T-cell (primary cell): Measurements from ENCODE around the gene DMRT1. TPM values are rescaled to one million over a fixed set of nuclear protein-coding genes. Genes with fewer than 3 reads are reported as not detected.

ENCODE experiments used
- ATAC-seq, 4 experiments: fragments of 200-7000 bp in 3 of 4; fragments of 150-1000 bp in 1 of 4; cut with Tn5 transposase; replicated peaks in 1 of 4; 1 replicate in 3 of 4; 2 replicates in 1 of 4; pipeline ENCODE4 v1.10.0; 2021; ENCODE audit warnings: moderate library complexity in 3 of 4, mild to moderate bottlenecking in 2 of 4, moderate number of reproducible peaks in 1 of 4
- CTCF ChIA-PET, 2 donors: fragments of 300-600 bp; sonication (Branson Sonifier 250); formaldehyde crosslinking; loops; one replicate each; lab custom pipeline; 2022; ENCODE audit warnings: antibody characterized with exemption in 2 of 2; lab: Charles Lee
- POLR2A ChIA-PET, 2 donors: fragments of 300-600 bp; sonication (Branson Sonifier 250); formaldehyde crosslinking; loops; one replicate each; lab custom pipeline; 2022; ENCODE audit warnings: antibody characterized with exemption in 2 of 2; lab: Charles Lee
- DNase-seq, 35 experiments: peaks; one replicate each; pipeline versions ENCODE4 v3.0.0 to v3.0.0-alpha.2; 2013 to 2023
- H3K27ac ChIP-seq: one replicate; pipeline ENCODE4 v1.5.1; 2013; ENCODE audit warnings: low read length
- H3K27me3 ChIP-seq, 2 experiments: replicated peaks in 1 of 2; 1 replicate in 1 of 2; 2 replicates in 1 of 2; pipeline versions ENCODE4 v1.6.1 to v1.7.0; 2013; ENCODE audit warnings: low read length in 1 of 2, mixed read lengths in 1 of 2; ENCODE audit not compliant: control insufficient read depth in 2 of 2, insufficient read depth in 2 of 2; ENCODE audit errors: extremely low read depth in 1 of 2
- H3K36me3 ChIP-seq, 2 donors: 1 replicate in 1 of 2; 2 replicates in 1 of 2; pipeline versions ENCODE4 v1.6.1 to v1.7.0; 2013; ENCODE audit warnings: low read length in 1 of 2; ENCODE audit not compliant: control insufficient read depth in 2 of 2, insufficient read depth in 1 of 2; ENCODE audit errors: extremely low read depth in 1 of 2
- H3K4me1 ChIP-seq, 2 experiments: 1 replicate in 1 of 2; 2 replicates in 1 of 2; pipeline versions ENCODE4 v1.6.1 to v1.7.0; 2013; ENCODE audit warnings: low read length in 2 of 2, mixed read lengths in 1 of 2; ENCODE audit not compliant: insufficient read depth in 2 of 2, control insufficient read depth in 1 of 2; ENCODE audit errors: extremely low read depth in 1 of 2
- H3K4me3 ChIP-seq, 2 donors: 1 replicate in 1 of 2; 2 replicates in 1 of 2; pipeline versions ENCODE4 v1.5.1 to v1.7.0; 2013; ENCODE audit warnings: mild to moderate bottlenecking in 2 of 2, low read length in 1 of 2, moderate library complexity in 1 of 2; ENCODE audit not compliant: control insufficient read depth in 1 of 2; ENCODE audit errors: extremely low read depth in 1 of 2
- H3K9me3 ChIP-seq: 2 replicates; pipeline ENCODE4 v1.7.0; 2013
- H3K27ac Mint-ChIP-seq, 2 donors: one replicate each; pipeline ENCODE4 v1.8.0; 2020 to 2021; ENCODE audit warnings: mild to moderate bottlenecking in 2 of 2, mixed read lengths in 2 of 2
- H3K27me3 Mint-ChIP-seq, 2 donors: one replicate each; pipeline ENCODE4 v1.8.0; 2021 to 2022; ENCODE audit warnings: mixed read lengths in 2 of 2
- H3K36me3 Mint-ChIP-seq: one replicate; pipeline ENCODE4 v1.8.0; 2021; ENCODE audit warnings: mixed read lengths
- H3K4me1 Mint-ChIP-seq, 3 donors: one replicate each; pipeline ENCODE4 v1.8.0; 2020 to 2022; ENCODE audit warnings: mixed read lengths in 3 of 3, mild to moderate bottlenecking in 1 of 3
- H3K4me3 Mint-ChIP-seq, 3 donors: one replicate each; pipeline ENCODE4 v1.8.0; 2020 to 2022; ENCODE audit warnings: mild to moderate bottlenecking in 3 of 3, mixed read lengths in 3 of 3, moderate library complexity in 3 of 3
- H3K9me3 Mint-ChIP-seq, 3 donors: one replicate each; pipeline ENCODE4 v1.8.0; 2020 to 2022; ENCODE audit warnings: mixed read lengths in 3 of 3
- WGBS: methylation state at CpG from one replicate; pipeline ENCODE4 v1.1.5; 2013; ENCODE audit warnings: missing lambda C conversion rate; ENCODE audit not compliant: insufficient coverage; 5-methylcytosine and 5-hydroxymethylcytosine counted together
- total RNA-seq, 35 experiments: library from RNA in 6 of 35; stranded (reverse) in 6 of 35; fragments of 120-200 nt in 1 of 35; gene quantifications; one replicate each; pipeline versions ENCODE4 v1.2.1 to v1.2.4 and lab custom pipeline; 2013 to 2026

Gene DMRT1
- total RNA-seq, 5 donors from 2014 or later (not counting 1 experiment from before 2014, with no cell fraction given) = not detected

DNA sequence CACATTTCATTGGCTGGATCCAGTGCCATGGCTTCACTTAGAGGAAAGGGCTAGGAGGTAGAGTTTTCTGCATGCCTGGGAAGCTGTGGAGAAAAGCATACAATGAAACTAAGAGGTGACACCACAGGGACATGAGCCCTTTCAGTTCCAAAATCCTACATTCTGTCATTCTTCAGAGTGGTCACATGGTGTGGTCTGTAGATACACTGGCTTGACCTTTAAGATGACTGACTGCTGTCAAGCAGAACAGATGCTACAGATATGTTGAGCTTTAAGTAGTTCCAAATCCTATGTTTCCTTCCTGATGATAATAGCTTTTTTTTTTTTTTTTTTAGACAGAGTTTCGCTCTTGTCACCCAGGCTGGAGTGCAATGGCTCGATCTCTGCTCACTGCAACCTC is 161.2 kb downstream of the DMRT1 start:
- Mint-ChIP-seq H3K27me3 (peaks cover 16 to 20% of the 10 kb centered on the region in 2 donors), H3K9me3 (no peaks in the 10 kb centered on the region), H3K4me3 (no peak overlapping the region), H3K4me1 (peaks cover 3 to 14% (median 7%) of the 10 kb centered on the region in 3 donors), H3K36me3 (no peaks in the 10 kb centered on the region), H3K27ac (no peak overlapping the region)
- Histone ChIP-seq H3K27me3 (peaks cover 0 to 16% of the 10 kb centered on the region in 2 experiments), H3K27ac (no peak overlapping the region), H3K9me3 (no peaks in the 10 kb centered on the region), H3K4me3 (no peak overlapping the region), H3K36me3 (no peaks in the 10 kb centered on the region), H3K4me1 (peaks cover 0 to 4% of the 10 kb centered on the region in 2 experiments)
- no CpG with 5 or more reads among the region's 2 CpGs for WGBS
- ATAC-seq = no peak
- DNase-seq = no peak
- POLR2A ChIA-PET = interaction anchor here in 1 of 2 donors (0.6 kb wide), 1 partner anchor 10 kb away, joined by 5 read pairs; no protein-coding TSS in a partner anchor
- CTCF ChIA-PET = interaction anchor here in 1 of 2 donors (0.7 to 1.2 kb wide), 2 partner anchors 8 to 1076 kb away, joined by 9 read pairs; no protein-coding TSS in a partner anchor

DNA sequence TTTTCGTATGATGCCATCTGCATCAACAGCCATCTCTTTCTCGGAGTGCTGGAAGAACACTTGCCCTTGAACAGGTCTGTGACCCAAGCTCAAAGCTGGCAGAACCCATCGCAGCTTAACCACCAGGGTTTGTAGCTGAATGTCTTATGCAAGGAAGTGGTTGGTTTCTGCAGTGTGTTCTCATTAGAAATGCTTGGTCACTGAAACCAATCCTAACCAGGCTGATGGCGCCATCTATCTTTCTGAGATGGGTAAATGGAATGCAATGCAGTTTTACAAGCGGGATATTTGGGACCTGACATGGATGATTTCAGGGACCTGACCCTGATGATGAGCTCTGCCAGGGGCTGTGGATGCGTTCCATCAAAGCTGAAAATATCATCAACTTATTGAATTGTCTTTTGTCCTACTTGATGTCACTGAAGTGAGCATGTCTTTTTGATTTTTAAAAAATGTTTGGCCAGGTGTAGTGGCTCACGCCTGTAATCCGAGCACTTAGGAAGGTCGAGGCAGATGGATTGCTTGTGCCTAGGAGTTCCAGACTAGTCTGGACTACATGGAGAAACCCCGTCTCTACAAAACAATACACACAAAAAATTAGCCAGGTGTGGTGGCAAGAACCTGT is 163.7 kb downstream of the DMRT1 start:
- 39% methylated on average over 4 of the region's 10 CpGs for WGBS
- peak in 1 of 4 experiments; percentile 27 for ATAC-seq
- peaks cover 0 to 8% (median 7%) of the 10 kb centered on the region in 3 donors for H3K4me1 Mint-ChIP-seq
- Histone ChIP-seq H3K9me3 (no peaks in the 10 kb centered on the region), H3K4me1 (peaks cover 0 to 4% of the 10 kb centered on the region in 2 experiments), H3K4me3 (no peak overlapping the region), H3K36me3 (no peaks in the 10 kb centered on the region), H3K27me3 (peaks cover 2 to 20% of the 10 kb centered on the region in 2 experiments), H3K27ac (no peak overlapping the region)
- ChIA-PET CTCF (interaction anchor here (0.6 to 1.2 kb wide), 3 partner anchors 9 to 512 kb away, joined by 3 to 4 read pairs (median 3); no protein-coding TSS in a partner anchor), POLR2A (interaction anchor here in 1 of 2 donors (0.6 kb wide), 1 partner anchor 455 kb away, joined by 3 read pairs; no protein-coding TSS in a partner anchor)
- H3K9me3 Mint-ChIP-seq = no peaks in the 10 kb centered on the region
- peaks cover 20 to 34% of the 10 kb centered on the region in 2 donors for H3K27me3 Mint-ChIP-seq
- peak in 1 of 35 experiments; percentile 36 for DNase-seq
- H3K27ac Mint-ChIP-seq = no peak overlapping the region
- H3K4me3 Mint-ChIP-seq = no peak overlapping the region
- no peaks in the 10 kb centered on the region for H3K36me3 Mint-ChIP-seq

DNA sequence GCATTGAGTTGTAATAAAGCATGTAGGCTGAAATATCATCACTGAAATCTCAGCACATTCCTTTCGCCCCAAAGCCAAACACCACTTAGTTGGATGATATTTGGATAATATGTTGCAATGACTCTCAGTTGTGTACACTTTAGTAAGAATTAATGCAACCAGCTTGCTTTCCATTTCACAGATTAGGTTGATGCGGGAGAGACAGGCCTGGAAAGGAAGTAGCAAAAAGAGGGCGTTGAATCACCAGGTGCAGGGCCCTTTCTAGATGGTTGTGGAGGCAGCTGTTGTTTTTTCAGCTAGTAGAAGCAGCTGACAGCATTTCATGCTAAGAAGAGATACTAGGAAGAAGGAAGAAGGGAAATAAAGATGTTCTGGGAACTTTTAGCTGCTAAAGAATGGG is 165.8 kb downstream of the DMRT1 start:
- H3K4me3 Mint-ChIP-seq = no peak overlapping the region
- no peak overlapping the region for H3K4me3 ChIP-seq
- CTCF ChIA-PET = interaction anchor here in 1 of 2 donors (0.7 kb wide), 1 partner anchor 537 kb away, joined by 4 read pairs; no protein-coding TSS in a partner anchor
- no peak overlapping the region for H3K27ac ChIP-seq
- DNase-seq = no peak
- no peak for ATAC-seq
- no CpG with 5 or more reads among the region's 3 CpGs for WGBS
- no peaks in the 10 kb centered on the region for H3K36me3 Mint-ChIP-seq
- H3K4me1 ChIP-seq = peaks cover 0 to 4% of the 10 kb centered on the region in 2 experiments
- no peak overlapping the region for H3K27ac Mint-ChIP-seq
- peaks cover 2 to 20% of the 10 kb centered on the region in 2 experiments for H3K27me3 ChIP-seq
- no peaks in the 10 kb centered on the region for H3K9me3 Mint-ChIP-seq
- peaks cover 0 to 8% (median 7%) of the 10 kb centered on the region in 3 donors for H3K4me1 Mint-ChIP-seq
- no peaks in the 10 kb centered on the region for H3K36me3 ChIP-seq
- POLR2A ChIA-PET = no interaction called here
- peaks cover 20 to 34% of the 10 kb centered on the region in 2 donors for H3K27me3 Mint-ChIP-seq
- no peaks in the 10 kb centered on the region for H3K9me3 ChIP-seq

DNA sequence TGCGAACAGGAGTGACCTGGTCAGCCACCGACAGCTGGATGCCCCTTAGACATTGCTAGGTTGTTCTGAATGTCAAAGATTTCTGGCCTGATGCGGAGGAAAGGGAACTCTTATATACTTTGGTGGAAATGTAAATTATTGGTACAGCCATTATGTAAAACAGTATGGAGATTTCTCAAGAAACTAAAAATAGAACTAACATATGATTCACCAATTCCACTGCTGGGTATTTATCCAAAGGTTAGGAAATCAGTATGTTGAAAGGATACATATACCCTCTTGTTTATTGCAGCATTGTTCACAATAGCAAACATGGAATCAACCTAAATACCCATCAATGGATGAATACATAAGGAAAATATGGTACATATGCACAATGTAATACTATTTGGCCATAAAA is 166.7 kb downstream of the DMRT1 start:
- DNase-seq (no peak), ATAC-seq (no peak)
- Histone ChIP-seq H3K9me3 (no peaks in the 10 kb centered on the region), H3K4me3 (no peak overlapping the region), H3K27ac (no peak overlapping the region), H3K4me1 (peaks cover 0 to 4% of the 10 kb centered on the region in 2 experiments), H3K27me3 (peaks cover 2 to 13% of the 10 kb centered on the region in 2 experiments), H3K36me3 (no peaks in the 10 kb centered on the region)
- peaks cover 0 to 8% (median 7%) of the 10 kb centered on the region in 3 donors for H3K4me1 Mint-ChIP-seq
- WGBS = 83% methylated on average over 2 of the region's 3 CpGs
- peak overlapping the region in 1 of 2 donors; percentile 29 for H3K27ac Mint-ChIP-seq
- H3K36me3 Mint-ChIP-seq = no peaks in the 10 kb centered on the region
- POLR2A ChIA-PET = no interaction called here
- CTCF ChIA-PET = no interaction called here
- H3K4me3 Mint-ChIP-seq = no peak overlapping the region
- no peaks in the 10 kb centered on the region for H3K9me3 Mint-ChIP-seq
- H3K27me3 Mint-ChIP-seq = peaks cover 20 to 37% of the 10 kb centered on the region in 2 donors

DNA sequence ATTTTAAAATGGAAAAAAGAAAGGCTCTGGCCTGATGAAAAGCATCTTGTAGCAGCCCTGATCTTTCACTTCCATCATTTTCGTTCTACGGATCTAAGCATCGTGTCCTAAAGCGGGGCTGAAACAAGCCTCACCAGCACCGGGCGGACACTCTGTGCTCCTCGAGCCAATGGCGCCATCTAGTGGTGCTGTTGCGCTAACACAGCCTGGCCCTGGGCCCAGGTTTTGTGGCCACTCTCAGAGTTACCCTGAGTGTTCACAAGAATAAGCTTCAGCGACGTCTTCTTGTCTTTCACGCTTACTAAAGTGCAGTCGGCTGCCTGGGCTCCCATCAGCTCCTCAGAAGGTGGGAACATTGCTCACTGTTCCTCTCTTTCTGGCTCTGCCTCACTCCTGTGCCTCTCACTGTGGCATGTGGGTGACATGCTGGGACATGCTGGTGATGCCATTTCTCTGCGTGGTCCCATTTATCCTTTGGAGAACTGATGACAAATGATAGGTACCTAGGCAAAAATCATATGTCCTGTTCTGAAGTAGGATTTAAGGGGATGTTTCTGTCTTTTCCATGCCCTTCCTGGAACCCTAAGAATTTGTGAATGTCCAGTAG is 167.7 kb downstream of the DMRT1 start:
- Histone ChIP-seq H3K27me3 (peaks cover 2 to 10% of the 10 kb centered on the region in 2 experiments), H3K4me1 (peaks cover 0 to 4% of the 10 kb centered on the region in 2 experiments), H3K9me3 (no peaks in the 10 kb centered on the region), H3K4me3 (no peak overlapping the region), H3K36me3 (no peaks in the 10 kb centered on the region), H3K27ac (no peak overlapping the region)
- H3K4me1 Mint-ChIP-seq = peaks cover 0 to 8% (median 7%) of the 10 kb centered on the region in 3 donors
- peak; percentile 13 to 75 (median 54) for DNase-seq
- H3K27ac Mint-ChIP-seq = no peak overlapping the region
- no peaks in the 10 kb centered on the region for H3K9me3 Mint-ChIP-seq
- H3K27me3 Mint-ChIP-seq = peaks cover 20 to 38% of the 10 kb centered on the region in 2 donors
- POLR2A ChIA-PET = no interaction called here
- CTCF ChIA-PET = interaction anchor here (0.5 to 1.2 kb wide), 7 partner anchors 10 to 229 kb away, joined by 3 to 7 read pairs (median 3); no protein-coding TSS in a partner anchor
- H3K36me3 Mint-ChIP-seq = no peaks in the 10 kb centered on the region
- WGBS = 11% methylated on average over 14 of the region's 14 CpGs
- H3K4me3 Mint-ChIP-seq = no peak overlapping the region
- peak; percentile 76 to 86 (median 84) for ATAC-seq

DNA sequence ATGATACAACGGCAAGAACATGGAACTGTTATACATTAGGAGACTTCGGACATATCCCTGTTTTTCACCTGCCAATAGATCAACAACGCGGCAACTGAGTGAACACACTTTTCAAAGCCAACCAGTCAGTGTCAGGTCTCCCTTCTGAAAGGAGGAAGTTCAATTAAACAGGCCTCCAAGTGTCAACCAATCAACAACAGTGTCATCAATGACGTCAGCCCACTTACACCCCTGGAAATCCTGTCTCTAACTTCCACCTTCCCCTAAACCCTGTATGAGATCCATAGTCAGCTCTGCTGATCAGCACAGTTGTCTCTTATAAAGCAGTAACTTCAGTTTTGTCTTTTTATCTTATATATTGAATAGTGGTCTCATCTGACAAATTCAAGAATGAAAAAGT is 171.5 kb downstream of the DMRT1 start:
- DNase-seq = no peak
- Histone ChIP-seq H3K4me1 (peaks cover 0 to 4% of the 10 kb centered on the region in 2 experiments), H3K9me3 (no peaks in the 10 kb centered on the region), H3K4me3 (no peak overlapping the region), H3K27me3 (peaks cover 2 to 15% of the 10 kb centered on the region in 2 experiments), H3K36me3 (no peaks in the 10 kb centered on the region), H3K27ac (no peak overlapping the region)
- H3K27ac Mint-ChIP-seq = no peak overlapping the region
- no peaks in the 10 kb centered on the region for H3K36me3 Mint-ChIP-seq
- no peak overlapping the region for H3K4me3 Mint-ChIP-seq
- WGBS = 100% methylated on average over 1 of the region's 5 CpGs
- H3K9me3 Mint-ChIP-seq = no peaks in the 10 kb centered on the region
- ChIA-PET POLR2A (no interaction called here), CTCF (interaction anchor here in 1 of 2 donors (0.7 kb wide), 1 partner anchor 392 kb away, joined by 3 read pairs; no protein-coding TSS in a partner anchor)
- no peak for ATAC-seq
- peaks cover 14 to 26% of the 10 kb centered on the region in 2 donors for H3K27me3 Mint-ChIP-seq
- H3K4me1 Mint-ChIP-seq = peaks cover 0 to 2% (median 2%) of the 10 kb centered on the region in 3 donors
